GM13977 (cell line): ENCODE data around the gene PLXNA2.

Experiments
- DNase-seq: peaks from one replicate; pipeline ENCODE4 v3.0.0; 2012; ENCODE audit warnings: low spot score
- CTCF ChIP-seq: IDR thresholded peaks from 2 replicates; pipeline ENCODE4 v1.5.1; 2012; ENCODE audit warnings: mild to moderate bottlenecking, control low read depth; ENCODE audit not compliant: insufficient read depth; ENCODE audit errors: extremely low read depth, missing control alignments
- in situ Hi-C: fragments of 300-500 bp; cut with MboI; formaldehyde crosslinking; loops from one replicate; pipeline ENCODE4 v1.12.0; 2022; ENCODE audit warnings: low sequenced_read_pairs, low pct_unique_long_range_greater_than_20kb, mixed read lengths, inconsistent platforms; ENCODE audit not compliant: unreplicated experiment

PLXNA2 gene

GRCh38 chr1:208100106-208100505 lies 144.1 kb downstream of the PLXNA2 start:
- no peak for DNase-seq
- TF ChIP-seq CTCF, result no peak
- in situ Hi-C loops, result no loop called here

GRCh38 chr1:208098773-208099172 lies 145.4 kb downstream of the PLXNA2 start:
- in situ Hi-C loops, result no loop called here
- no peak for TF ChIP-seq CTCF
- DNase-seq, result no peak

DNA sequence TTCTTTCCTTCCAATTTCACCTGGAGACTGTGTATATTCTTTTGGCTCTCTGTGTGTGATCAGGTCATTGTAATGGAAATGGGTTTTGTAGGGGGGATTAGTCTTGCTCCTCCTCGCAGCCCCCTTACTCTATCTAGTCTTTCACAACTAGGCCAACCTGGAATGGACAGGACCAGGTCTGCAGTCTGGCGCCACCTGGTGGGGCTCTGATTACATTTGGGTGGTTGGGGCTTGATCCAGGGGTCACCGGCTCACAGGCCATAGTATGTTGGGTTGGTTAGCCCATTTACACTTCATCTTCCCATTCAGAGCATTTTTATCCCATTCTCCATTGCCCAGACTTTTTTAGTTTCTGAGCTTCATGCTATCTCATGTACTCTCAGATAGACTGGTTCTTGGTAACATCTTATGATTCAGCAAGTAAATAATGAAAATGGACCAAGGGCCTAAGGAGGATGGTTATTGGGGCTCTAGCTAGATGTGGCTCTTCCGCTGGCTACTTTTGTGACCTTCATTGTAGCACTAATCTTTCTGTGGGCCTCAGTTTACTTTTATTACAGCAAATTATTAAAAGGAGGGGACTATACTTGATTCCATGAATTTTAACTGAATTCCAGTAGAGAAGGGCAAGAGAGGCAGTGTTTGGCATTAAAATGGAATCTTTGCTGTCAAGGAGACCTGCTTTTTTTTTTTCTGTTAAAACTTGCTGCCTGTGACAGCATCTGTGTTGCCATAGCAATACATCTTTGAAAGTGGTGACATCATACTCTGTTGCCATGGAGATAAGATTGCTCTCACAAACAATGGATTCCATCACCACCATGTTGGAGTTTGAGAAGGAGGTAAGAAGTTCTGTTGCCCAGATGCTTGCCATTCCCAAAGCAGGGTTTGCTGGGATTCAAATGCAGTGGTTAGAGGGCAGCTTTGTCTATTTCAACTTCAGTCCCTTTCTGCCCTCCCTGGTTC lies 150.1 kb downstream of the PLXNA2 start:
- peak; percentile 71 for DNase-seq
- TF ChIP-seq CTCF, result peak; percentile 90
- in situ Hi-C loops, result no loop called here

GRCh38 chr1:208093046-208093445 lies 151.1 kb downstream of the PLXNA2 start:
- in situ Hi-C loops, result no loop called here
- no peak for TF ChIP-seq CTCF
- no peak for DNase-seq

- no peak for DNase-seq
- no peak for TF ChIP-seq CTCF
- in situ Hi-C loops, result no loop called here
Observed at GRCh38 chr1:208090388-208091301, 153.5 kb downstream of the PLXNA2 start.

GRCh38 chr1:208089761-208090370 lies 154.3 kb downstream of the PLXNA2 start:
- in situ Hi-C loops, result no loop called here
- no peak for TF ChIP-seq CTCF
- DNase-seq, result no peak
